Astrocyte of the cerebellum (primary cell): Measurements from ENCODE around the gene PEX1.
A peak's percentile ranks its signal among the peaks of the same experiment; 100 is the strongest.

Source experiments
- DNase-seq: peaks from one replicate; pipeline ENCODE4 v3.0.0-alpha.2; 2011; ENCODE audit warnings: low read depth
- H3K4me3 ChIP-seq: 2 replicates; pipeline ENCODE4 v1.5.1; 2011; ENCODE audit warnings: mild to moderate bottlenecking, low read depth, low read length, moderate library complexity
- in situ Hi-C: cut with HindIII; loops from 2 replicates; pipeline ENCODE4 v1.10.0; 2017; ENCODE audit warnings: low sequenced_read_pairs
- TF ChIP-seq, protein P1 (sequence below): IDR thresholded peaks from 2 replicates; pipeline ENCODE4 v1.5.1; 2012; ENCODE audit warnings: low read length, low read depth, moderate library complexity, mild to moderate bottlenecking; ENCODE audit errors: missing control alignments

The PEX1 gene

DNA sequence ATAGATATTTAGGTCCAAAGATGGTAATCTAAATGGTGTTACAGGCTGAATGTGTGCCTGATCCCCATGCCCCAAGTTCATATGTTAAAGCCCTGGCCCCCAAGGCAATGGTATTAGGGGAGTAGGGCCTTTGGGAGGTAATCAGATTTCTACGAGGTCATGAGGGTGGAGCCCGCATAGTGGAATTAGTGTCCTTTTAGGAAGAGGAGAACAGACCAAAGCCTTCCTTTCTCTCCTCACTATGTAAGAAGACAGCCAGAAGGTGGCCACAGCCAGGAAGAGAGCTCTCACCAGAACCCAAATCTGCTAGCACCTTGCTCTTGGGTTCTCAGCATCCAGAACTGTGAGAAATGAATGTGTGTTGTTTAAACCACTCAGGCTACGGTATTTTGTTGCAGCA lies 65.8 kb downstream of the PEX1 start:
- TF ChIP-seq, protein P1, sequence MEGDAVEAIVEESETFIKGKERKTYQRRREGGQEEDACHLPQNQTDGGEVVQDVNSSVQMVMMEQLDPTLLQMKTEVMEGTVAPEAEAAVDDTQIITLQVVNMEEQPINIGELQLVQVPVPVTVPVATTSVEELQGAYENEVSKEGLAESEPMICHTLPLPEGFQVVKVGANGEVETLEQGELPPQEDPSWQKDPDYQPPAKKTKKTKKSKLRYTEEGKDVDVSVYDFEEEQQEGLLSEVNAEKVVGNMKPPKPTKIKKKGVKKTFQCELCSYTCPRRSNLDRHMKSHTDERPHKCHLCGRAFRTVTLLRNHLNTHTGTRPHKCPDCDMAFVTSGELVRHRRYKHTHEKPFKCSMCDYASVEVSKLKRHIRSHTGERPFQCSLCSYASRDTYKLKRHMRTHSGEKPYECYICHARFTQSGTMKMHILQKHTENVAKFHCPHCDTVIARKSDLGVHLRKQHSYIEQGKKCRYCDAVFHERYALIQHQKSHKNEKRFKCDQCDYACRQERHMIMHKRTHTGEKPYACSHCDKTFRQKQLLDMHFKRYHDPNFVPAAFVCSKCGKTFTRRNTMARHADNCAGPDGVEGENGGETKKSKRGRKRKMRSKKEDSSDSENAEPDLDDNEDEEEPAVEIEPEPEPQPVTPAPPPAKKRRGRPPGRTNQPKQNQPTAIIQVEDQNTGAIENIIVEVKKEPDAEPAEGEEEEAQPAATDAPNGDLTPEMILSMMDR: no peak
- no peak for DNase-seq
- no peak overlapping the region for H3K4me3 ChIP-seq
- in situ Hi-C loops: no loop called here

DNA sequence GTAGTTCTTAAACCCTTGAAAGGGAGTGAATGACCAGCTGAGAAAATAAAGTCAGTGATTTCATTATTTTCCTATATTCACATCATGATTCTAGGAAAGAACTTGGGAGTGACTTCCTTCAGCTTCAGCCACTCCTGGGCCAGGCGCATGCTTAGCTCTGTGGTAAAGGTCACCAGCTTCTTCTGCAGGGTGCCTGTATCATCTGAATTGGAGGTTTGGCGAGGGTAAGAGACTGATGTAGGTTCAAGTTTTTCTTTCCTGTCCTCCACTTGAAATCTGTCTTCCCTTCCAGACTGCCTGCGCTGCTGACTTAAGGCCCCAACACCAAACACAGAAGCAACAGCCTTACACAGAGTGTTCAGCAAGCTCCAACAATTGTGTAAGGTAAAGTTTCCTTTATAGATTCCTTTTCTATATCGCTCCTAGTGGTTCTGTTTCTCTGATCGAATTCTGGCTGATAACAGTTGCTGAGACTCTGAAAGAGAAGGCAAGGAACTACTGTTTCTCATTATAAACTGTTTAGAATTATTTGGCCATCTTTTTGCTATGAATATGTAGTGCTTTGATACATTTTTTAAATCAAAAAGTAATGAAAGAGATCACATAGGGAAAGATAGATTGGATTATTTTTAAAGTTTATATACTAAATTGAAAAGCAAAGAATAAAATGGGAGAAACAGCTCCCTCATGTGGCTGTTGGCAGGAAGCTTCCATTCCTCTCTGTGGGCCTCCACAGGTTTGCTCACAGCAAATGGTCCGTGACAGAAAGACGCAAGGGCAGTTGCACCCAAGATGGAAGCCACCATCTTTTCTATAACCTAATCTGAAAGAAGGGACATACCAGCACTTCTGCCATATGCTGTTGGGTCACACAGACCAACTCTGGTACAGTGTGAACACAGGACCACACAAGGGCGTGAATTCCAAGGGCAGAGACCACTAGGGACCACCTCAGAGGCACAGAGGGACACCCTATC lies 67.0 kb downstream of the PEX1 start:
- no peak overlapping the region for H3K4me3 ChIP-seq
- in situ Hi-C loops: no loop called here
- TF ChIP-seq, protein P1: peak; percentile 86
- DNase-seq: peak; percentile 13

DNA sequence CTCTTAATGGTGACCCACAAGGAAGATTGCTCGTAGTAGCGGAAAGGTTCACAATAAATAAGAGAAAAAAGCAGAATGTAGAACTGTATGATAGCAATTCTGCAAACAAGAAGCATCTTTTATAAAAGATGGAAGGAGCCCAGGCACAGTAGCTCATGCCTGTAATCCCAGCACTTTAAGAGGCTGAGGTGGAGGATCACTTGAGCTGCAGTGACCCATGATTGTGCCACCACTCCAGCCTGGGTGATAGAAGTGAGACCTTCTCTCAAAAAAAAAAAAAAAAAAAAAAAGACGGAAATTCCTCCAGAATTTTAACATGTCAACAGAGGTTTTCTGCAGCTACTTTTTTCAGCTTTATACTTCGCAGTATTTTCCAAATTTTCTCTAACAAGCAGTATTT lies 67.8 kb downstream of the PEX1 start:
- H3K4me3 ChIP-seq: no peak overlapping the region
- TF ChIP-seq, protein P1: no peak
- in situ Hi-C loops: no loop called here
- no peak for DNase-seq

DNA sequence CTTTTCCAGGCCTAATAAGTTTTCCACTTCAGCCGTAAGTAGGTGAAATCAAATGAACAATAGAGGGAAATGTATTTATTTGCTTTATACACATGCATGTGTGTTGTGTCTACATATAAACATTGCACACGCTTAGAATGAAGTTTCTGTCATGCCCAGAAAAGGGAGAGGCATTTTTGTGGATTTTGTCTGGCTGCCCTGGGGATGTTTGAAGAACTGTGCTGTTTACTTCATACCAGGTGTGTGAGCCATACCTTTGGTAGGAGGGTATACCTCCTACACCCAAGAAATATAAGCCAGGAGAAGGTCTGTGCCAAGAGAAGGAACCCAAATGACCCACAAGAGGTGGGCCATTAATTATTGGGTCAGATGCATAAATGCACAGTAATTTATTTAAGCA lies 68.2 kb downstream of the PEX1 start:
- TF ChIP-seq, protein P1: no peak
- in situ Hi-C loops: no loop called here
- no peak for DNase-seq
- H3K4me3 ChIP-seq: no peak overlapping the region

DNA sequence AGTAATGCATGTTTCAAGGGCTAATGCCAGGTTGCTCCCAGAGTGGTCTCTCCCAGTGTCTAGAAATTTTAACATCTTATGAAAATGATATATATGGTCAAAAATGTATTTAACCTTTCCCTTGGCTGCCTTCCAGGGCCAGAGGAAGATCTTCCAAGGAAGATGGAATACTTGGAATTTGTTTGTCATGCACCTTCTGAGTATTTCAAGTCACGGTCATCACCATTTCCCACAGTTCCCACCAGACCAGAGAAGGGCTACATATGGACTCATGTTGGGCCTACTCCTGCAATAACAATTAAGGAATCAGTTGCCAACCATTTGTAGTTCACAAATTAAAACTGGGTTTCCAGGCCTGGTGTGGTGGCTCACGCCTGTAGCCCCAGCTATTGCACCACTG lies 72.1 kb downstream of the PEX1 start:
- TF ChIP-seq, protein P1: no peak
- H3K4me3 ChIP-seq: no peak overlapping the region
- in situ Hi-C loops: no loop called here
- no peak for DNase-seq

DNA sequence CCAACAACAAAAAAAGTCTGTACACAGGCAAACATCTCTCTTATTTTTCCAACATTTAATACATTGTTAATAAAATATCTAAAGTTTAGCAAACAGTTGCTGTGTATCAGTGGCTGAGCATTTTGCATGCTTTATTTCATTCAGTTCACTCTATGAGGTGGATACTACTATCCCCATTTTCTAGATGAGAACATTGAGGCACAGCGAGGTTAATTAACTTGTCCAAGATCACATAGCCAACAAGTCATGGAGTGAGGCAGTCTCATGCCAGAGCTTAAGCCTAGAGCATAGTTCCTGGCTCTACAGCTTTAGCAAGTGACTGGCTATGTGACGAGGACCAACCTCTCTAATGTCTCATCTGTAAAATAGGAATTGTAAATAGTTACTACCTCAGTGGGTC lies 76.7 kb downstream of the PEX1 start:
- in situ Hi-C loops: no loop called here
- TF ChIP-seq, protein P1: no peak
- DNase-seq: no peak
- no peak overlapping the region for H3K4me3 ChIP-seq
